Glutamatergic neuron (in vitro differentiated cells): ENCODE data around the gene WDR45B. TPM values are rescaled to one million over a fixed set of nuclear protein-coding genes. Genes with fewer than 3 reads are reported as not detected.

Experiments
- DNase-seq: peaks from one replicate; pipeline ENCODE4 v3.0.0; 2022
- H3K27ac Mint-ChIP-seq: one replicate; pipeline ENCODE4 v1.8.0; 2020; ENCODE audit warnings: mild to moderate bottlenecking, mixed read lengths, inconsistent platforms; ENCODE audit not compliant: unreplicated experiment
- H3K27me3 Mint-ChIP-seq: one replicate; pipeline ENCODE4 v1.8.0; 2020; ENCODE audit warnings: mild to moderate bottlenecking, moderate library complexity, mixed read lengths, inconsistent platforms; ENCODE audit not compliant: unreplicated experiment
- H3K36me3 Mint-ChIP-seq: one replicate; pipeline ENCODE4 v1.8.0; 2020; ENCODE audit warnings: mild to moderate bottlenecking, mixed read lengths, inconsistent platforms; ENCODE audit not compliant: unreplicated experiment
- H3K4me1 Mint-ChIP-seq: one replicate; pipeline ENCODE4 v1.8.0; 2020; ENCODE audit warnings: mild to moderate bottlenecking, low read depth, mixed read lengths, inconsistent platforms; ENCODE audit not compliant: unreplicated experiment
- H3K4me3 Mint-ChIP-seq: one replicate; pipeline ENCODE4 v1.8.0; 2020; ENCODE audit warnings: mild to moderate bottlenecking, mixed read lengths, inconsistent platforms; ENCODE audit not compliant: unreplicated experiment
- H3K9me3 Mint-ChIP-seq: one replicate; pipeline ENCODE4 v1.8.0; 2020; ENCODE audit warnings: mild to moderate bottlenecking, moderate library complexity, mixed read lengths, inconsistent platforms; ENCODE audit not compliant: unreplicated experiment
- CTCF ChIP-seq: fragments of 200-600 bp; sonication (generic); IDR thresholded peaks from one replicate; pipeline ENCODE4 v1.5.0; 2021; ENCODE audit not compliant: partially characterized antibody, unreplicated experiment
- total RNA-seq: library from RNA; stranded (reverse); fragmentation: NEBNext Ultra II Directional; extraction: Animal tissue kit (Norgen Biotek cat#: 25700); gene quantifications from one replicate; pipeline ENCODE4 v1.2.1, GENCODE V29; 2021; ENCODE audit not compliant: unreplicated experiment

The WDR45B gene
- total RNA-seq, 1 donor from 2014 or later: 60.4 TPM

- Mint-ChIP-seq H3K27ac (no peak overlapping the region), H3K4me1 (no peaks in the 10 kb centered on the region), H3K27me3 (peaks cover 2% of the 10 kb centered on the region), H3K9me3 (peaks cover 3% of the 10 kb centered on the region), H3K36me3 (peaks cover 5% of the 10 kb centered on the region), H3K4me3 (no peak overlapping the region)
- TF ChIP-seq CTCF: no peak
- no peak for DNase-seq
Observed at GRCh38 chr17:82619641-82620040, 28.6 kb downstream of the WDR45B start.

DNA sequence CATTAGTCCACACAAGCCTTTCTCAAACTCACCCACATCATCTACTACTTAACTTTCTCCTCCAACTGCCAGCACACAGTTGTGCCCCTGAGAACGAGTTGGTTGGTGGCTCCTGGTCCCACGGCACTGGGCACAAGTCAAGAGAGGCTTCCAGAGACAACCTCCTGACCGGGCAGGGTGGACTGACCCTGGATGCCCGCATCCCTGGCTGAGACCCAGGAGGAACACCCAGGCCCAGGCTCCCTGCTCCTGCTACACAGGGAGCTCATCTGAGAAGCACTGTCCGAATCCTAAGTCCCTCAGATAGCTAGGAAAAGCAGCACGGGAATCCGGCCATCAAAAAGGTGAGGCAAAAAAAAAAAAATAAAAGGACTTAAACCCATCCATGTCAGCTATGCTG, 29.0 kb downstream of the WDR45B start:
- no peaks in the 10 kb centered on the region for H3K27me3 Mint-ChIP-seq
- peaks cover 3% of the 10 kb centered on the region for H3K9me3 Mint-ChIP-seq
- H3K4me3 Mint-ChIP-seq: no peak overlapping the region
- no peak for DNase-seq
- H3K4me1 Mint-ChIP-seq: no peaks in the 10 kb centered on the region
- H3K36me3 Mint-ChIP-seq: peaks cover 5% of the 10 kb centered on the region
- H3K27ac Mint-ChIP-seq: no peak overlapping the region
- no peak for TF ChIP-seq CTCF

GRCh38 chr17:82616021-82616711, 32.1 kb downstream of the WDR45B start:
- TF ChIP-seq CTCF: no peak
- H3K27ac Mint-ChIP-seq: no peak overlapping the region
- peaks cover 2% of the 10 kb centered on the region for H3K9me3 Mint-ChIP-seq
- no peak overlapping the region for H3K4me3 Mint-ChIP-seq
- no peak for DNase-seq
- H3K4me1 Mint-ChIP-seq: peaks cover 19% of the 10 kb centered on the region
- H3K27me3 Mint-ChIP-seq: no peaks in the 10 kb centered on the region
- no peaks in the 10 kb centered on the region for H3K36me3 Mint-ChIP-seq

DNA sequence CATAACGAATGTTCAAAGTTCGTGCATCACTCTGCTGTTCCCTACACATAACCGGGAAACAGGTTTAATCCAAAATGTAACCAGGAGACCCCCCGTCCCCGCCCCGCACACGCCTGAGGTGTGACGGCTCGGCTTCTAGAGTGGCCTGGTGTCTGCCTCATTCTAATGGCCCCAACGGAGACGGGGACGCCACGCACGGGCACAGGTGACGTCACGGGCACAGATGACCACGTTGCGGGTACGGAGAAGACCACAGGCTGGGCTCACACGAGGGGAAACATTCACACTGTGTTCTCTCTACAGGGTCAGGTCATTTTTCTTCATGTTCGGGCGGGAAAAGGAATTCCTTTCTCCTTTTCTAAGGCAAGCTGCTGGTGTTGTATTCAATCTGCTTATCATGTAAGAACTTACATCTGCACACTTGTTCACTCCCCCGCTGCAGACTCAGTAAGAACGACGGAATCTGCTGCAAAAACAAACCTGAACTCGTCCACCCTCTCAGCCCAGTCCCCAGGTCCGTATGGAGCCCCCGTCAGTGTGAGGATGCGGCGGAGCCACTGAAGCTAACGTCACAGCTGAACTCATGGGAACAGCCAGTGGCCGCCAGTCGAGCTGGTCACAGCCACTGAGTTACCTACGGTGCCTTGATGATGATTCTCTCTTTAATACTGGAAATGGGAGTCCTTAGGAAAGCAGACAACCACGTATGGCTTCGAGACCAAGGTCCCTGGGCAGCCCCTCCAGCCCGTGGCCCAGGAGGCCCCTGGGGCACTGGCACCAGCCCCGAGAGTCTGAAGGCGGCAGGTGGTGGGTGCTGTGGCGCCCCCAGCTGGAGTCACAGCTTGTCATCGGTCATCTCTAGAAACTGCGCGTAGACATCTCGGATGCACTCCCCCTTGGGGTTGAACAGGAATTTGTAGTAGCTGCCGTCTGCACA, 32.9 kb downstream of the WDR45B start:
- Mint-ChIP-seq H3K36me3 (no peaks in the 10 kb centered on the region), H3K27ac (no peak overlapping the region), H3K4me1 (peaks cover 19% of the 10 kb centered on the region), H3K9me3 (peaks cover 2% of the 10 kb centered on the region), H3K4me3 (no peak overlapping the region), H3K27me3 (no peaks in the 10 kb centered on the region)
- no peak for TF ChIP-seq CTCF
- peak; percentile 37 for DNase-seq
